Sigmoid colon (tissue), 7 donors: Measurements from ENCODE around the gene AHNAK. TPM values are rescaled to one million over a fixed set of nuclear protein-coding genes. Genes with fewer than 3 reads are reported as not detected.
"Not testable (repeated sequence)": the region's sequence is repeated elsewhere in the genome, so short reads cannot be mapped to it uniquely, and the experiment has no call there.

Experiments used
- DNase-seq: peaks from one replicate; pipeline ENCODE4 v3.0.0-alpha.2; 2019
- H3K27ac ChIP-seq, 4 donors: fragments of 200-600 bp; sonication (generic); one replicate each; pipeline ENCODE4 v1.5.1; 2016 to 2019; ENCODE audit warnings: mild to moderate bottlenecking in 1 of 4
- H3K27me3 ChIP-seq, 3 donors: fragments of 200-600 bp; sonication (generic); one replicate each; pipeline ENCODE4 v1.5.1; 2019; ENCODE audit warnings: mild to moderate bottlenecking in 1 of 3
- H3K36me3 ChIP-seq, 4 donors: fragments of 200-600 bp; sonication (generic); one replicate each; pipeline ENCODE4 v1.5.1; 2016 to 2019
- H3K4me1 ChIP-seq, 4 donors: fragments of 200-600 bp; sonication (generic); one replicate each; pipeline ENCODE4 v1.5.1; 2017 to 2019
- H3K4me3 ChIP-seq, 4 donors: fragments of 200-600 bp; sonication (generic); one replicate each; pipeline ENCODE4 v1.5.1; 2017 to 2019; ENCODE audit warnings: mild to moderate bottlenecking in 2 of 4, moderate library complexity in 1 of 4
- H3K9me3 ChIP-seq, 4 donors: fragments of 200-600 bp in 3 of 4; sonication (generic) in 3 of 4; one replicate each; pipeline versions ENCODE4 v1.5.1 to v1.6.1; 2013 to 2019
- EP300 ChIP-seq, 4 donors: sonication (generic); formaldehyde crosslinking; IDR thresholded peaks; one replicate each; pipeline ENCODE4 v1.6.1; 2017; ENCODE audit warnings: antibody characterized with exemption in 4 of 4
- POLR2A ChIP-seq, 2 donors: fragments of 450-650 bp; IDR thresholded peaks; one replicate each; pipeline ENCODE4 v1.6.1; 2016; ENCODE audit warnings: antibody characterized with exemption in 2 of 2, mild to moderate bottlenecking in 2 of 2, moderate library complexity in 2 of 2
- POLR2AphosphoS5 ChIP-seq, 4 donors: sonication (generic); formaldehyde crosslinking; IDR thresholded peaks; one replicate each; pipeline ENCODE4 v1.6.1; 2017; ENCODE audit warnings: antibody characterized with exemption in 4 of 4
- WGBS, 2 donors: extraction: QIAGEN DNeasy Blood & Tissue Kit; methylation state at CpG; one replicate each; pipeline ENCODE4 v1.1.7; 2013; 5-methylcytosine and 5-hydroxymethylcytosine counted together
- intact Hi-C: fragments of 100-400 bp; cut with DNase I; formaldehyde crosslinking; loops from one replicate; pipeline ENCODE4 v1.15.1; 2023
- polyA plus RNA-seq, 3 donors: library from polyadenylated mRNA; stranded (reverse); fragments of 200-250 nt; gene quantifications; one replicate each; pipeline ENCODE4 v1.2.3, GENCODE V29; 2013
- total RNA-seq, 4 donors: library from RNA; depleted of rRNA; stranded (reverse); fragments of >200 nt; gene quantifications; one replicate each; pipeline ENCODE4 v1.1.0, GENCODE V29; 2016
- TF ChIP-seq, protein P1 (sequence below), 4 experiments: fragments of 450-650 bp in 3 of 4; fragments of 200-600 bp in 1 of 4; IDR thresholded peaks; one replicate each; pipeline ENCODE4 v1.5.1; 2016 to 2019; ENCODE audit warnings: antibody characterized with exemption in 4 of 4, mild to moderate bottlenecking in 3 of 4, moderate library complexity in 2 of 4
- donor health status: healthy with polysubstance abuse.
- donor health status: Bipolar disorder and iron deficiency.
- donor health status: healthy.

The AHNAK gene
- total and polyA plus RNA-seq, 7 donors, result 82.3 to 1,294 (median 751) TPM

DNA sequence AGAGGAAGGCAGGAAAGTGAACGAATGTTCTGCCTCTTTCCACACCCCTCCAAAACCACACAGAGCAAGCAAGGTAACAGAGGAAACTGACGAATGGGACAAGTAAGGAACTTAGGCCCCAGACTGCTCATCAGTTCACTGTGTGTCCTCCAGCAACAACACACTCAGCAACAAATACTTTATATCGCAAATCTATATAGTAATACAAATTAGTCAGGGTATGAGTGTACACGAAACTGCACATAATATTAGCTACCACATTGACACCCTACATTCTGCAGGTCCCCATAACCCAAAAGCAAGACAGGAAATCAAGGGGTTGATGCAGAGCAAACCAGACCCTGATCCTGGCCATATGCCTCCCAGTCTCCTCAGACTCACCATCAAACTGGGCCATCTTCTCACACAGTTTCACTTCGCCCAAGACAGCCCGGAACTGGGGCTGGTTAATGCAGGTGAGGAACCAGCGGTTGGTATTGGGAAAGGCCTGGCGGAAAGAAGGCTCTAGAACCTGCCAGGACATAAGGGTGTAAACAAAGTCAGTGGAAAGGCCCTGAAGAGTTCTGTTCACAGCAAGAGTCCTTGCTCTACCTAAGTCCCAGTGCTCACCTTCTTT is 20.5 kb upstream of the AHNAK start:
- H3K36me3 ChIP-seq, result peaks cover 16 to 100% (median 77%) of the 10 kb centered on the region in 4 donors
- TF ChIP-seq, protein P1, sequence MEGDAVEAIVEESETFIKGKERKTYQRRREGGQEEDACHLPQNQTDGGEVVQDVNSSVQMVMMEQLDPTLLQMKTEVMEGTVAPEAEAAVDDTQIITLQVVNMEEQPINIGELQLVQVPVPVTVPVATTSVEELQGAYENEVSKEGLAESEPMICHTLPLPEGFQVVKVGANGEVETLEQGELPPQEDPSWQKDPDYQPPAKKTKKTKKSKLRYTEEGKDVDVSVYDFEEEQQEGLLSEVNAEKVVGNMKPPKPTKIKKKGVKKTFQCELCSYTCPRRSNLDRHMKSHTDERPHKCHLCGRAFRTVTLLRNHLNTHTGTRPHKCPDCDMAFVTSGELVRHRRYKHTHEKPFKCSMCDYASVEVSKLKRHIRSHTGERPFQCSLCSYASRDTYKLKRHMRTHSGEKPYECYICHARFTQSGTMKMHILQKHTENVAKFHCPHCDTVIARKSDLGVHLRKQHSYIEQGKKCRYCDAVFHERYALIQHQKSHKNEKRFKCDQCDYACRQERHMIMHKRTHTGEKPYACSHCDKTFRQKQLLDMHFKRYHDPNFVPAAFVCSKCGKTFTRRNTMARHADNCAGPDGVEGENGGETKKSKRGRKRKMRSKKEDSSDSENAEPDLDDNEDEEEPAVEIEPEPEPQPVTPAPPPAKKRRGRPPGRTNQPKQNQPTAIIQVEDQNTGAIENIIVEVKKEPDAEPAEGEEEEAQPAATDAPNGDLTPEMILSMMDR (IDR thresholded peaks at IDR 0.05), result no peak
- TF ChIP-seq POLR2AphosphoS5 (IDR thresholded peaks at IDR 0.05) (no peak), EP300 (IDR thresholded peaks at IDR 0.05) (no peak), POLR2A (IDR thresholded peaks at IDR 0.05) (no peak)
- no peak for DNase-seq
- H3K27me3 ChIP-seq, result no peaks in the 10 kb centered on the region
- H3K9me3 ChIP-seq, result no peaks in the 10 kb centered on the region
- 82 to 83% methylated on average over 8 of the region's 8 CpGs for WGBS, 2 donors
- intact Hi-C loops, result no loop called here
- H3K27ac ChIP-seq, result no peak overlapping the region
- no peak overlapping the region for H3K4me3 ChIP-seq
- peaks cover 0 to 21% (median 2%) of the 10 kb centered on the region in 4 donors for H3K4me1 ChIP-seq

DNA sequence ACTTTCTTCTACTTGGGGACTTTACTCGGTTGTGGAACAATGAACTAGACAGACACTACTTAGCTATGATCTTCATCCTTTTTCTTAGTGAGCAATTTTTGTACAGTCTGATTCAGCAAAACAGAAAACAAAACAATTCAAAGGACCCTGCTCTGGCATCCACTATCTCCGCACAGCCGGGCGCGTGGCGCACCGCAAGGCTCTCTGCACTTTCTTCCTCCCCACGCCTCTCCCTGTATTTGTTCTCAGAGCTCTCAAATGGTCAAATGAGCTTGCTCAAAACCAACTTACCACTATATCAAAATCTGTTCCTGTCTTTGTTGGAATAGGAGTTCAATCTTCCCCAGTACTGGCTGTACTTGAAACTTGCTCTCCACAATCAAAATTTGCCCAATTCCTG is 19.6 kb upstream of the AHNAK start:
- intact Hi-C loops, result no loop called here
- TF ChIP-seq POLR2A (IDR thresholded peaks at IDR 0.05) (no peak), EP300 (IDR thresholded peaks at IDR 0.05) (no peak), POLR2AphosphoS5 (IDR thresholded peaks at IDR 0.05) (no peak)
- TF ChIP-seq, protein P1 (IDR thresholded peaks at IDR 0.05), result no peak
- DNase-seq, result no peak
- H3K4me3 ChIP-seq, result no peak overlapping the region
- H3K4me1 ChIP-seq, result peaks cover 0 to 14% (median 2%) of the 10 kb centered on the region in 4 donors
- no peaks in the 10 kb centered on the region for H3K9me3 ChIP-seq
- peaks cover 16 to 99% (median 69%) of the 10 kb centered on the region in 4 donors for H3K36me3 ChIP-seq
- no peak overlapping the region for H3K27ac ChIP-seq
- WGBS, 2 donors, result 86 to 93% methylated on average over 8 of the region's 8 CpGs
- H3K27me3 ChIP-seq, result no peaks in the 10 kb centered on the region

DNA sequence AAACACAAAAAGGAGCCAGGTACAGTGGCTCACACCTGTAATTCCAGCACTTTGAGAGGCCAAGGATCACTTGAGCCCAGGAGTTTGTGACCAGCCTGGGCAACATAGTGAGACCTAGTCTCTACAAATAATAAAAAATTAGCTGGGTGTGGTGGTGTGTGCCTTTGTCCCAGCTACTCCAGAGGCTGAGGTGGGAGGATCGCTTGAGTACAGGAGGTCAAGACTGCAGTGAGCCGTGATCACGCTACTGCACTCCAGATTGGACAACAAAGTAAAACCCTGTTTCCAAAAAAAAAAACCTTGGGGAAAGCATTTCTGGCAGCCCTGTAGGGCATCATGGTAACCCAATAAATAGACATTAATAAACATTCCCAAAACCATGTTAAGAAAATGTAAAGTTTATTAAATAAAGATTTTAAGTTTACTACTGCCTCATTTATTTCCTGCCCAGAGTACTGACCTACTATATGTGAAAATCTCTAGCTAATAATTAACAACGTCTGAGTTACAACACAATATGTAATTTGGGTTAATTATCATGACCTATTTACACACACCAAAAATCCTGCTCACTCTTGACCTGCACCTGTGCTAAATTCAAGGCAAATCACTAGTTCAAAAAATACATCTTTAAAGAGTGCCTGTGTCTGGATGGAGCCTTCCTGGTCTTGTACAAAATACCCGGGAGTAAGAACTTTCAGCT is 18.6 kb upstream of the AHNAK start:
- H3K27ac ChIP-seq, result no peak overlapping the region
- TF ChIP-seq EP300 (IDR thresholded peaks at IDR 0.05) (no peak), POLR2A (IDR thresholded peaks at IDR 0.05) (no peak), POLR2AphosphoS5 (IDR thresholded peaks at IDR 0.05) (no peak)
- TF ChIP-seq, protein P1 (IDR thresholded peaks at IDR 0.05), result no peak
- WGBS, 2 donors, result 48 to 80% methylated on average over 5 of the region's 5 CpGs

DNA sequence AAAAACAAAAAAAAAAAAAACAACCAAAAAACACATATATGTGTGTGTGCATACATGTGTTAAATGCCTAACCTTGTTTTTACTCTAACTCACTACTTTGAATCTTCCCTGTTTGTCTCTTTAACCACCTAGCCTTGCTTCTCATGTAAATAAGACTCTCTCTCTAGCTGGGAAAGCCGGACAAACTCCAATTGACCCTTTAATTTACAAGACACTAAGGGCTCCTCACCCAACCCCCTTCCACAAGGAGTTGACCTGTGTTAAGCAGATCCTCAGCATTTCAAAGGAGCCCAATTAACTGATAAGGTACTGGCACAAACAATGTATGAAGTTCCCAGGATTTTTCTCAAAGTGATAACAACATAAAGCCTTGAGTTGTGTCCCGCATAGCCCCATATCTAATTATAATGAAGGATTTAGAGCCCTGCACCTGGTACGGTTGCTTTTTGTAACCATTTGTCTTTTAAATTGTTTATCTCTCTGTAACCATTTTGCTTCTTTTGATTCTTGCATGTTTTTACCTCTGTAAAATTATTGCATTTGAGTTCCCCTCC is 15.1 kb upstream of the AHNAK start:
- 60 to 78% methylated on average over 3 of the region's 3 CpGs for WGBS, 2 donors
- H3K27me3 ChIP-seq, DNase-seq, H3K9me3 ChIP-seq, H3K4me3 ChIP-seq: not testable (repeated sequence)
- intact Hi-C loops, result loop anchor here (5.0 kb wide), 1 partner anchor 139 kb away; no protein-coding TSS in a partner anchor
- H3K4me1 ChIP-seq, result peaks cover 0 to 34% (median 30%) of the 10 kb centered on the region in 4 donors
- H3K27ac ChIP-seq, result peak overlapping the region; percentile 82 to 100 (median 92)
- peaks cover 12 to 82% (median 48%) of the 10 kb centered on the region in 4 donors for H3K36me3 ChIP-seq

More for the DNA sequence above, 18.6 kb upstream of the AHNAK start:
- Histone ChIP-seq H3K27me3 (no peaks in the 10 kb centered on the region), H3K36me3 (peaks cover 12 to 89% (median 59%) of the 10 kb centered on the region in 4 donors), H3K4me3 (no peak overlapping the region), H3K4me1 (peaks cover 0 to 17% (median 12%) of the 10 kb centered on the region in 4 donors), H3K9me3 (no peaks in the 10 kb centered on the region)
- no peak for DNase-seq
- intact Hi-C loops, result no loop called here

DNA sequence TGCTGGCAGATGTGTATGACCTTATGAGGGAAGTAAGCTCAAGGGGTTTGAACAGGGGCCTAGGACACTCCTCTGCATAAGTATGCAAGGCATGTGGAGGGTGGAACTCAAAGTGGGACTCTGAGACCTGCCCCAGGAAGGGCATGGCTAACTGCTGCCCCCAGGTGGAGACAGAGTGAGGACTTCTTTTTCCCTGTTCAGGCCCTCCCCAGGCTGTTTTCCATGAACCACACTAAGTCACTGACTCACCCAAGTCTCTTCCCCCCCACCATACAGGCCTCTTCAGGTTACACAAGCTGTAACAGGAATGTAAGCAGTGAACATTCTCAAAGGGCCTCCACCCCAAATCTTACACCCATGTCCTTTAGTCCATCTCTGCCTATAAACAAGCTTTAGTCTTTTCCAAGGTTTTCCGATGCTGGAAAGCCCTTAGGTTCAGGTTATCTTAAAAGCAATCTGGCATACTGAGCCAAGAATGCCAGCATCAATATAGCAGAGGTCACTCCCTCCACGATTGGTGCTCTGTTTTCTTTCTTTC is 14.0 kb upstream of the AHNAK start:
- TF ChIP-seq, protein P1 (IDR thresholded peaks at IDR 0.05), result peak in 3 of 4 experiments; percentile 84 to 90 (median 86)
- TF ChIP-seq POLR2AphosphoS5 (IDR thresholded peaks at IDR 0.05) (peak in 2 of 4 donors; percentile 46 to 59), EP300 (IDR thresholded peaks at IDR 0.05) (no peak), POLR2A (IDR thresholded peaks at IDR 0.05) (no peak)
- H3K27ac ChIP-seq, result peak overlapping the region; percentile 82 to 100 (median 92)
- intact Hi-C loops, result loop anchor here (1.0 to 5.0 kb wide), 2 partner anchors 138 to 165 kb away; no protein-coding TSS in a partner anchor
- peak; percentile 97 for DNase-seq
- H3K27me3 ChIP-seq, result no peaks in the 10 kb centered on the region
- H3K36me3 ChIP-seq, result peaks cover 8 to 71% (median 38%) of the 10 kb centered on the region in 4 donors
- no peaks in the 10 kb centered on the region for H3K9me3 ChIP-seq
- H3K4me1 ChIP-seq, result peaks cover 0 to 45% (median 41%) of the 10 kb centered on the region in 4 donors
- whole genome bisulfite sequencing, 2 donors, result 17 to 54% methylated on average over 2 of the region's 2 CpGs
- no peak overlapping the region for H3K4me3 ChIP-seq

DNA sequence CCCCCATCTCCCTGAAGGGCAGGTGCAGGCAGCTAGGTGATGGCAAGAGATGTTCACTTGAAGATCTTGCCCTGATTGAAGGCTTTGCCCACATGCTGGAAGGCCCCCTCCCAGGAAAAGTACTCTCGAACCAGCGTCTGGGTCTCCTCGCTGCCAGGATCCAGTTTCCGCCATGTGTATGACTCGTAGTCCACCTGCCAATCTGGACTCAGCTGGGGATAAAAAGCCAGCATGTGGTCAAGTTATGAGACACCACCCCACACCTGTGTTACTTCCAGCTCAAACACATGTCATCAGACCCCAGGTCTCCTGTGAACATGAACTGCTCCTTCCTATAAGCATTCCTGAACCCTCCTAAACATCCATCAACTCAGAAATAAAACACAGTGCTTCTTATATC is 13.0 kb upstream of the AHNAK start:
- not testable (repeated sequence) for H3K4me3 ChIP-seq
- 84 to 87% methylated on average over 5 of the region's 5 CpGs for WGBS, 2 donors

More for the DNA sequence above, 13.0 kb upstream of the AHNAK start:
- Histone ChIP-seq H3K36me3 (peaks cover 8 to 60% (median 31%) of the 10 kb centered on the region in 4 donors), H3K27ac (peak overlapping the region; percentile 82 to 100 (median 92)), H3K4me1 (peaks cover 0 to 55% (median 51%) of the 10 kb centered on the region in 4 donors)
- not testable (repeated sequence) for DNase-seq, H3K9me3 ChIP-seq, H3K27me3 ChIP-seq
- intact Hi-C loops, result loop anchor here (1.0 to 5.0 kb wide), 2 partner anchors 137 to 164 kb away; no protein-coding TSS in a partner anchor
